H1 (cell line): Measurements from ENCODE around the gene ARSB. TPM values are rescaled to one million over a fixed set of nuclear protein-coding genes. Genes with fewer than 3 reads are reported as not detected.

Experiments
- CTCF ChIA-PET: fragments of 300-600 bp; sonication (Branson Sonifier 250); formaldehyde crosslinking; loops from one replicate; lab custom pipeline; 2021; ENCODE audit not compliant: partially characterized antibody; lab: Charles Lee
- POLR2A ChIA-PET: fragments of 300-600 bp; sonication (Branson Sonifier 250); formaldehyde crosslinking; loops from one replicate; lab custom pipeline; 2021; ENCODE audit warnings: inconsistent platforms; ENCODE audit not compliant: partially characterized antibody; lab: Charles Lee
- DNase-seq, 2 experiments: peaks; one replicate each; pipeline versions ENCODE4 v3.0.0 to v3.0.0-alpha.2; 2010 to 2022; ENCODE audit warnings: low spot score in 2 of 2, low read depth in 1 of 2, mixed read lengths in 1 of 2
- FAIRE-seq: peaks from 2 replicates; lab custom pipeline; 2011; peaks lifted over from hg19 to GRCh38; lab: Jason Lieb, UNC
- H2AFZ ChIP-seq: 2 replicates; pipeline ENCODE4 v1.8.1; 2012; ENCODE audit warnings: low read length, inconsistent platforms
- H2AK5ac ChIP-seq: 2 replicates; pipeline ENCODE4 v1.6.1; 2013; ENCODE audit warnings: low read depth, low read length
- H2BK120ac ChIP-seq: replicated peaks from 2 replicates; pipeline ENCODE3; 2013; ENCODE audit warnings: low read depth, low read length, inconsistent platforms
- H2BK12ac ChIP-seq: 2 replicates; pipeline ENCODE4 v1.6.1; 2013; ENCODE audit warnings: low read depth, low read length
- H2BK15ac ChIP-seq: 2 replicates; pipeline ENCODE4 v1.6.1; 2013; ENCODE audit warnings: low read length
- H2BK20ac ChIP-seq: 2 replicates; pipeline ENCODE4 v1.6.1; 2013; ENCODE audit warnings: low read length
- H2BK5ac ChIP-seq: 2 replicates; pipeline ENCODE4 v1.6.1; 2013; ENCODE audit warnings: low read depth, low read length
- H3K14ac ChIP-seq: 2 replicates; pipeline ENCODE4 v1.6.1; 2013; ENCODE audit warnings: inconsistent platforms; ENCODE audit not compliant: insufficient read length
- H3K18ac ChIP-seq: 2 replicates; pipeline ENCODE4 v1.6.1; 2013; ENCODE audit warnings: low read length; ENCODE audit errors: extremely low read depth
- H3K23ac ChIP-seq: 2 replicates; pipeline ENCODE4 v1.6.1; 2013; ENCODE audit warnings: inconsistent platforms; ENCODE audit not compliant: insufficient read length
- H3K23me2 ChIP-seq: 2 replicates; pipeline ENCODE4 v1.6.1; 2013; ENCODE audit warnings: low read depth, low read length
- H3K27ac ChIP-seq: 2 replicates; pipeline ENCODE4 v1.6.1; 2011; ENCODE audit warnings: low read depth, low read length, inconsistent platforms
- H3K27me3 ChIP-seq, 4 experiments: replicated peaks in 1 of 4; 1 replicate in 1 of 4; 2 replicates in 3 of 4; pipeline versions ENCODE4 v1.6.1 to v1.8.1; 2011 to 2013; ENCODE audit warnings: low read length in 3 of 4, mild to moderate bottlenecking in 3 of 4, inconsistent platforms in 2 of 4, mixed read lengths in 2 of 4, moderate library complexity in 1 of 4; ENCODE audit not compliant: control insufficient read depth in 3 of 4, insufficient read depth in 3 of 4; ENCODE audit errors: extremely low read depth in 1 of 4
- H3K36me3 ChIP-seq, 4 experiments: 2 replicates each; pipeline versions ENCODE4 v1.6.1 to v1.8.1; 2011 to 2013; ENCODE audit warnings: mild to moderate bottlenecking in 4 of 4, low read length in 3 of 4, moderate library complexity in 2 of 4, control low read depth in 1 of 4, inconsistent platforms in 1 of 4; ENCODE audit not compliant: insufficient read depth in 4 of 4, control insufficient read depth in 2 of 4
- H3K4ac ChIP-seq: replicated peaks from 2 replicates; pipeline ENCODE3; 2013; ENCODE audit warnings: low read length, low read depth, mixed read lengths, inconsistent platforms; ENCODE audit not compliant: insufficient read length
- H3K4me1 ChIP-seq, 4 experiments: replicated peaks in 1 of 4; 1 replicate in 1 of 4; 2 replicates in 3 of 4; pipeline versions ENCODE4 v1.6.1 to v1.8.1; 2011 to 2013; ENCODE audit warnings: low read length in 3 of 4, inconsistent platforms in 2 of 4, mixed read lengths in 1 of 4; ENCODE audit not compliant: insufficient read depth in 4 of 4, control insufficient read depth in 3 of 4
- H3K4me2 ChIP-seq, 2 experiments: 2 replicates each; pipeline versions ENCODE4 v1.6.1 to v1.8.1; 2011 to 2013; ENCODE audit warnings: low read depth in 2 of 2, low read length in 2 of 2, control low read depth in 1 of 2, inconsistent platforms in 1 of 2, mild to moderate bottlenecking in 1 of 2; ENCODE audit not compliant: insufficient read depth in 1 of 2
- H3K4me3 ChIP-seq, 4 experiments: fragments of 200-600, 300-600 bp in 1 of 4; sonication (generic), shearing (Covaris generic), sonication (Bioruptor Twin) in 1 of 4; 2 replicates each; pipeline versions ENCODE4 v1.5.1 to v1.8.1; 2011 to 2016; ENCODE audit warnings: low read length in 4 of 4, low read depth in 3 of 4, control low read depth in 2 of 4, inconsistent platforms in 2 of 4, mild to moderate bottlenecking in 2 of 4, mixed read lengths in 1 of 4, moderate library complexity in 1 of 4; ENCODE audit not compliant: insufficient read depth in 2 of 4; ENCODE audit errors: extremely low read depth in 1 of 4
- H3K56ac ChIP-seq: replicated peaks from 2 replicates; pipeline ENCODE3; 2013; ENCODE audit warnings: low read depth, mild to moderate bottlenecking, mixed read lengths, low read length, inconsistent platforms; ENCODE audit not compliant: insufficient read length
- H3K79me1 ChIP-seq: 2 replicates; pipeline ENCODE4 v1.6.1; 2013; ENCODE audit warnings: low read depth, low read length, control low read depth
- H3K79me2 ChIP-seq, 2 experiments: 2 replicates each; pipeline versions ENCODE4 v1.6.1 to v1.8.1; 2012 to 2013; ENCODE audit warnings: low read length in 2 of 2, mild to moderate bottlenecking in 2 of 2, inconsistent platforms in 1 of 2; ENCODE audit not compliant: insufficient read depth in 2 of 2, control insufficient read depth in 1 of 2
- H3K9ac ChIP-seq, 4 experiments: replicated peaks in 1 of 4; 1 replicate in 1 of 4; 2 replicates in 3 of 4; pipeline versions ENCODE4 v1.6.1 to v1.8.1; 2011 to 2013; ENCODE audit warnings: low read depth in 3 of 4, low read length in 3 of 4, control low read depth in 2 of 4, mild to moderate bottlenecking in 2 of 4, moderate library complexity in 2 of 4, inconsistent platforms in 1 of 4; ENCODE audit errors: extremely low read depth in 1 of 4
- H3K9me3 ChIP-seq, 2 experiments: 2 replicates each; pipeline versions ENCODE4 v1.6.1 to v1.8.1; 2012 to 2013; ENCODE audit warnings: mild to moderate bottlenecking in 2 of 2, moderate library complexity in 2 of 2, control low read depth in 1 of 2, inconsistent platforms in 1 of 2, low read depth in 1 of 2, low read length in 1 of 2, mixed read lengths in 1 of 2; ENCODE audit not compliant: insufficient read depth in 2 of 2
- H4K20me1 ChIP-seq, 2 experiments: replicated peaks in 1 of 2; 2 replicates each; pipeline versions ENCODE3 to v1.8.1; 2011 to 2013; ENCODE audit warnings: inconsistent platforms in 2 of 2, low read length in 2 of 2, mild to moderate bottlenecking in 1 of 2; ENCODE audit not compliant: insufficient read depth in 2 of 2, control insufficient read depth in 1 of 2
- H4K5ac ChIP-seq: 2 replicates; pipeline ENCODE4 v1.6.1; 2013; ENCODE audit warnings: low read length, low read depth, mixed read lengths, inconsistent platforms; ENCODE audit not compliant: insufficient read length
- H4K8ac ChIP-seq: 2 replicates; pipeline ENCODE4 v1.8.0; 2013; ENCODE audit warnings: mild to moderate bottlenecking, moderate library complexity, low read length, inconsistent platforms; ENCODE audit not compliant: insufficient read depth; ENCODE audit errors: extremely low read depth
- H4K91ac ChIP-seq: replicated peaks from 2 replicates; pipeline ENCODE3; 2013; ENCODE audit warnings: low read length, mixed read lengths, inconsistent platforms; ENCODE audit not compliant: insufficient read length
- BRCA1 ChIP-seq: IDR thresholded peaks from 2 replicates; pipeline ENCODE4 v1.6.1; 2012; ENCODE audit warnings: low read depth, low read length, improper control_type of control experiment
- CBX5 ChIP-seq: fragments of 300-800, 300-1000 bp; sonication (generic); IDR thresholded peaks from 2 replicates; pipeline ENCODE4 v1.7.1; 2016; ENCODE audit warnings: antibody characterized with exemption, low read length, low read depth
- CTCF ChIP-seq, 3 experiments: IDR thresholded peaks; 1 replicate in 2 of 3; 2 replicates in 1 of 3; pipeline versions ENCODE4 v1.5.1 to v1.6.1; 2011; ENCODE audit warnings: low read length in 3 of 3, mild to moderate bottlenecking in 3 of 3, inconsistent platforms in 2 of 3, low read depth in 1 of 3, moderate library complexity in 1 of 3; ENCODE audit not compliant: insufficient read depth in 1 of 3; ENCODE audit errors: control extremely low read depth in 1 of 3
- GABPA ChIP-seq: IDR thresholded peaks from 2 replicates; pipeline ENCODE4 v1.6.1; 2011; ENCODE audit warnings: mild to moderate bottlenecking, low read length, moderate library complexity, borderline replicate concordance; ENCODE audit not compliant: insufficient read depth
- HDAC6 ChIP-seq: IDR thresholded peaks from one replicate; pipeline ENCODE4 v1.7.1; 2012; ENCODE audit warnings: low read depth, mild to moderate bottlenecking, inconsistent platforms, low read length, moderate library complexity
- KDM1A ChIP-seq: fragments of 200-600, 300-600 bp; sonication (generic); IDR thresholded peaks from 2 replicates; pipeline ENCODE4 v1.7.1; 2016; ENCODE audit warnings: mild to moderate bottlenecking, low read length, borderline replicate concordance
- MAX ChIP-seq: IDR thresholded peaks from 2 replicates; pipeline ENCODE4 v1.6.1; 2012; ENCODE audit warnings: inconsistent platforms
- RNF2 ChIP-seq: fragments of 200-900, 300-1000 bp; sonication (generic); IDR thresholded peaks from 2 replicates; pipeline ENCODE4 v1.7.1; 2016; ENCODE audit warnings: borderline replicate concordance, low read depth, mild to moderate bottlenecking, antibody characterized with exemption, low read length; ENCODE audit not compliant: poor library complexity, severe bottlenecking; ENCODE audit errors: missing control alignments
- SAP30 ChIP-seq: fragments of 300-600 bp; sonication (generic); IDR thresholded peaks from 2 replicates; pipeline ENCODE4 v1.7.1; 2012; ENCODE audit warnings: low read length, moderate library complexity, mild to moderate bottlenecking, inconsistent platforms; ENCODE audit not compliant: insufficient read depth, insufficient replicate concordance
- SP1 ChIP-seq: IDR thresholded peaks from 2 replicates; pipeline ENCODE4 v1.6.1; 2011; ENCODE audit warnings: low read depth, low read length
- SRF ChIP-seq: IDR thresholded peaks from 2 replicates; pipeline ENCODE4 v1.6.1; 2011; ENCODE audit warnings: mild to moderate bottlenecking, low read depth, low read length, moderate library complexity
- WGBS, 2 experiments: shearing (Covaris generic) in 1 of 2; methylation state at CpG; one replicate each; pipeline versions ENCODE4 v1.1.6 to v1.1.7; 2013 to 2015; ENCODE audit warnings: low lambda C conversion rate in 2 of 2, mixed read lengths in 2 of 2, inconsistent platforms in 1 of 2, low coverage in 1 of 2, missing lambda C conversion rate in 1 of 2; ENCODE audit not compliant: insufficient replicate concordance in 2 of 2, insufficient coverage in 1 of 2, insufficient read length in 1 of 2; ENCODE audit errors: extremely low coverage in 1 of 2, missing lambda C conversion rate in 1 of 2; 5-methylcytosine and 5-hydroxymethylcytosine counted together
- polyA plus RNA-seq, 7 experiments: library from polyadenylated mRNA; depleted of rRNA in 3 of 7; stranded (reverse) in 5 of 7; unstranded in 2 of 7; fragments of >200 nt in 5 of 7; fragments of 200-250 nt in 2 of 7; gene quantifications; 1 replicate in 5 of 7; 2 replicates in 1 of 7; 4 replicates in 1 of 7; pipeline versions ENCODE4 v1.2.1 to v1.2.3, GENCODE V29; 2011 to 2013; ENCODE audit warnings: missing spikeins in 2 of 7, mixed read lengths in 2 of 7
- total RNA-seq: library from RNA; stranded (reverse); fragmentation: NEBNext Ultra II Directional; extraction: Animal tissue kit (Norgen Biotek cat#: 25700); gene quantifications from 2 replicates; pipeline ENCODE4 v1.2.1, GENCODE V29; 2021

Gene ARSB
- total and polyA plus RNA-seq, 2 of the 8 experiments (the other 6 are each of a cell fraction or from before 2014, with no cell fraction given): 6.4 to 13.9 TPM

GRCh38 chr5:79023947-79024346, 38.8 kb upstream of the ARSB start:
- no peak overlapping the region for H4K8ac ChIP-seq
- TF ChIP-seq SP1 (no peak), MAX (no peak), CBX5 (no peak), RNF2 (no peak), HDAC6 (no peak), SAP30 (no peak), KDM1A (no peak), BRCA1 (no peak), CTCF (IDR thresholded peaks at IDR 0.05; ENCODE audit: control extremely low read depth in 1 of 3, insufficient read depth in 1 of 3, low read depth in 1 of 3, low read length in 3 of 3) (no peak), GABPA (no peak), SRF (no peak)

More at GRCh38 chr5:79023947-79024346, 38.8 kb upstream of the ARSB start:
- Histone ChIP-seq H2BK120ac (no peak overlapping the region), H3K4me1 (peaks cover 3 to 14% (median 6%) of the 10 kb centered on the region in 4 experiments; a peak in 5 of 7 replicates), H4K5ac (no peak overlapping the region), H3K79me1 (no peaks in the 10 kb centered on the region), H3K27me3 (no peaks in the 10 kb centered on the region), H3K9me3 (no peaks in the 10 kb centered on the region), H2BK5ac (no peak overlapping the region), H3K14ac (no peak overlapping the region), H3K4ac (no peak overlapping the region), H3K36me3 (no peaks in the 10 kb centered on the region), H2AK5ac (no peak overlapping the region), H3K27ac (no peak overlapping the region), H2BK20ac (no peak overlapping the region), H3K23me2 (no peaks in the 10 kb centered on the region), H2BK15ac (no peak overlapping the region), H3K79me2 (no peaks in the 10 kb centered on the region), H3K4me3 (no peak overlapping the region), H3K4me2 (no peak overlapping the region), H4K91ac (no peak overlapping the region), H3K9ac (no peak overlapping the region), H2BK12ac (no peak overlapping the region), H3K18ac (no peak overlapping the region), H2AFZ (no peak overlapping the region), H3K56ac (no peak overlapping the region), H3K23ac (no peak overlapping the region), H4K20me1 (no peaks in the 10 kb centered on the region)
- no peak for DNase-seq
- POLR2A ChIA-PET: no interaction called here
- WGBS, 2 experiments: 85% methylated on average over 1 of the region's 1 CpG; no CpG with 5 or more reads in 1 of the 2 experiments
- no peak for FAIRE-seq
- CTCF ChIA-PET: interaction anchor here (0.7 to 13.1 kb wide), 36 partner anchors 8 to 637 kb away, joined by 3 to 243 read pairs (median 5); no protein-coding TSS in a partner anchor
